Spleen (tissue), 7 donors: ENCODE results near the gene ANKS1B.

Source experiments
- POLR2A ChIP-seq, 3 donors: fragments of 450-650 bp; IDR thresholded peaks; one replicate each; pipeline ENCODE4 v1.5.1; 2017; ENCODE audit warnings: antibody characterized with exemption in 3 of 3, mild to moderate bottlenecking in 1 of 3
- POLR2AphosphoS5 ChIP-seq, 3 donors: sonication (generic); formaldehyde crosslinking; IDR thresholded peaks; one replicate each; pipeline ENCODE4 v1.5.1; 2017; ENCODE audit warnings: antibody characterized with exemption in 3 of 3
- TF ChIP-seq, protein P1 (sequence below), 11 experiments: fragments of 200-600 bp in 7 of 11; fragments of 450-650 bp in 4 of 11; sonication (generic) in 4 of 11; IDR thresholded peaks in 8 of 11; conservative IDR thresholded peaks in 3 of 11; 1 replicate in 7 of 11; 2 replicates in 4 of 11; pipeline versions ENCODE4 v1.4.0 to v1.8.0; 2016 to 2021; ENCODE audit warnings: antibody characterized with exemption in 11 of 11, inconsistent platforms in 4 of 11, mild to moderate bottlenecking in 1 of 11
- donor health status: DM: no; HTN: no; CAD: no; lungs with moderate emphysema.
- donor health status: DM: no; HTN: no; CAD: no.
- donor health status: DM: no; HTN: no; CAD: no.

DNA sequence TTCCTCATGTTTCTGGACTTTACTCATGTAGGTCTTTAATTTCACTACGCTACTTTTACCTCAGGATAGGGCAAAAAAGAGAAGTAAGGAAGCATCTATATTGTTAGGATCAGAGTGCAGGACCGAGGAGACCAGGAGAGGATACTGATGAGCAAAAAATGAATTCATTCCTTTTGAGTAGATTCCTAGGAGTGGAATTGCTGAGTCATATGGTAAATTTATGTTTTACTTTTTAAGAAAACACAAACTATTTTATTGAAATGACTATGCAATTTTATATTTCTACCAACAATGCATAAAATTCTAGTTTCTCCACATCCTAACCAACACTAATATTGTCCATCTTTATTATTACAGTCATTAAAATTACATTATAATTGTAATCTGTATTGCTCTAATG lies 388.0 kb downstream of the ANKS1B start:
- TF ChIP-seq, protein P1, sequence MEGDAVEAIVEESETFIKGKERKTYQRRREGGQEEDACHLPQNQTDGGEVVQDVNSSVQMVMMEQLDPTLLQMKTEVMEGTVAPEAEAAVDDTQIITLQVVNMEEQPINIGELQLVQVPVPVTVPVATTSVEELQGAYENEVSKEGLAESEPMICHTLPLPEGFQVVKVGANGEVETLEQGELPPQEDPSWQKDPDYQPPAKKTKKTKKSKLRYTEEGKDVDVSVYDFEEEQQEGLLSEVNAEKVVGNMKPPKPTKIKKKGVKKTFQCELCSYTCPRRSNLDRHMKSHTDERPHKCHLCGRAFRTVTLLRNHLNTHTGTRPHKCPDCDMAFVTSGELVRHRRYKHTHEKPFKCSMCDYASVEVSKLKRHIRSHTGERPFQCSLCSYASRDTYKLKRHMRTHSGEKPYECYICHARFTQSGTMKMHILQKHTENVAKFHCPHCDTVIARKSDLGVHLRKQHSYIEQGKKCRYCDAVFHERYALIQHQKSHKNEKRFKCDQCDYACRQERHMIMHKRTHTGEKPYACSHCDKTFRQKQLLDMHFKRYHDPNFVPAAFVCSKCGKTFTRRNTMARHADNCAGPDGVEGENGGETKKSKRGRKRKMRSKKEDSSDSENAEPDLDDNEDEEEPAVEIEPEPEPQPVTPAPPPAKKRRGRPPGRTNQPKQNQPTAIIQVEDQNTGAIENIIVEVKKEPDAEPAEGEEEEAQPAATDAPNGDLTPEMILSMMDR (IDR thresholded peaks at IDR 0.05 in 8 of 11, conservative IDR thresholded peaks at IDR 0.05 in 3 of 11), result no peak
- no peak for TF ChIP-seq POLR2A (IDR thresholded peaks at IDR 0.05)
- TF ChIP-seq POLR2AphosphoS5 (IDR thresholded peaks at IDR 0.05), result no peak
